GM21529 (cell line): Measurements from ENCODE around the gene ENPP6.
"Not testable (repeated sequence)": the region's sequence is repeated elsewhere in the genome, so short reads cannot be mapped to it uniquely, and the experiment has no call there.

Experiments
- ATAC-seq: cut with Tn5 transposase; IDR thresholded peaks from one replicate; pipeline ENCODE4 v1.9.1; 2021; ENCODE audit not compliant: unreplicated experiment

Gene ENPP6

DNA sequence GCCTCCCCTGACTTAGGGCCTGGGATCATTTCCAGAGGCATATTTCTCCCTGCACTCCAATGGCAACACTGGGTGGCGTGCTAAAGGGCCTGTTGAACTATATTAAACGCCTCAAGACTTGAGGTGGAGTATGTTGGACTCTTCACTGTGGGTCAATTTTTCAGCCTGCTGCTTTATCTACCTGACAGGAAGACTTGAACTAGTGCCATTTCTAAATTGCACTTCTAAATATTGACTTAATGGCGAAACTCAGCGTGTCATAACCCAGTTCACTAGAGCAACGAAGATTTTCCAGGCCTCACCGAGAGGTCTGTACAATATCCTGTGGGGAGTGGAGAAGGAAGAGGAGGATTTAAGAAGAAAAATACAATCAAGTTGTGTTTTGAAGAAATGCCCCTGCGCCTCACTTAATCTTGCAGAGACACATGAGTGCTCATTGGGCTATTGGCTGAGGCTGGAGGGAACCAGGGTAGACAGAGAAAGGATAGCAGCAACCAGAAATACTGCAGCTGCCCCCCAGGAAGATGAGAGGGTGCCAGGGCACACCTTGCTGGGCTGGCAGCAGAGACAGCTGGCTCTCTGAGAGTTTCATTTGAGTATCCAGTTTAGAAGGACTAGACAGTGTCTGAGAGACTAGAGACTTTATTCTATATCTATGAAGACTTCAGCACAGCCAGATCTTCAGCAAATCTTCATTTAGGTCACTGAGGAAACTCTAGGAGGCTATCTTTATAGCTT lies 67.4 kb downstream of the ENPP6 start:
- ATAC-seq = no peak

GRCh38 chr4:184148738-184149637 lies 68.7 kb downstream of the ENPP6 start:
- ATAC-seq = no peak

GRCh38 chr4:184147858-184148737 lies 69.6 kb downstream of the ENPP6 start:
- ATAC-seq = no peak

- no peak for ATAC-seq
These were observed 70.7 kb downstream of the ENPP6 start for GRCh38 chr4:184146951-184147350.

DNA sequence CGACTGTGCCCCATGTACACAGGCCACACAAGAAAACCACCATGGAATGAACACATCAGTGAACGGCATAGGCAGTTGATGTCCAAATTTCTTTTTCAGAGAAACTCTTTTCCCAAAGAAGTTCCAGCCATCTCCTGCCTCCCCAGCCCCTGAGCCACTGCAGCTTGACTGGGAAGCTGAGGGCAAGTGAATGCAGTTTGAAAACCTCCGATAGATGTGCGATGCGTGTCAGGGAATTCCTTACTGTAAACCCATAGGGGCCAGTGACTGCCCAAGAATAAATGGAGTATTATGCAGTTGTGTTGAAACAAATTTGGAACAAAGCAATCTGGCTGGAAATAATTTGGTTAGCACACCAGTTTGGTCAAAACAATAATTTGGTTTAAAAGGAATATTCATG lies 72.1 kb downstream of the ENPP6 start:
- ATAC-seq = no peak

GRCh38 chr4:184143770-184144564 lies 73.7 kb downstream of the ENPP6 start:
- ATAC-seq = no peak

DNA sequence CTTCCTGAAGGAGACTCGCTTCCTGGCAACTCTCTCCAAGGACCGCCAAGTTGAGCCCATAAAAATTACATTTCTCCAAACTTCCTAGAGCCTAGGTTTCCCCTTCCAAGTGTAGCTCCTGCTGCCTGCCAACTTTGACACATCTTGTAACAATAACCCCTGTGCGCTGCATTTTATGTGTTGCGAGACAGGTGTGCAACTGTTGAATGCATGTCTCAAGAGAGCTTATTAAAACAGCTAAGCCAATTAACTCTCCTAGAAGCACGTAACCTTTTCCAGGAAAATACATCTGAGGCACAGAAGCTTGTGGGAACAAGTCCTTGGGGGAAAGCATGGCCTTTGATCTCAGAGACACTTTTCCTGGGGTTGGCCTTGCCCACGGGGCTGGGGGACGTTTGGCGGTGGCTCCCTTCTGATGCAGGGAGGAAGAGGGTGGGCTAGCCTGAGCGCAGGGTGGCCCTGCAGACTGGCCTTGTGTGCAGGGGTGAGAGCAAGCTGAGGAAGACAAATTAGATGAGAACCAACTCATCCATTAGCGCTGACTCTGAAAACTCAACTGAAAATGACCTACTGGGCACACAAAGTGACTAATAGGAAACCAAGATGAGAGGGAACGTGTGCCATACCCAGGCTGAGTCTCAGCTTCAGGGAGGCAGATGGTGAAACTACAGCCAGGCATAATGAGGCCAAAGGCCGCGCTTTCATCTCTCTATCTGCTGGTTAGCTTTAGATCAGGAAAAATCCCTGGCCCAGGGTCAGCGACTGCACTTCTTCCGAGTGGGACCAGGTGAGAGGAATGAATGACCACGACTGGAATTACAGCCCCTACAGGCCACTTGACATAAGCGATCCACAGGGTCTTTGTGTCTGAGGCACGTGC lies 75.3 kb downstream of the ENPP6 start:
- ATAC-seq = no peak

DNA sequence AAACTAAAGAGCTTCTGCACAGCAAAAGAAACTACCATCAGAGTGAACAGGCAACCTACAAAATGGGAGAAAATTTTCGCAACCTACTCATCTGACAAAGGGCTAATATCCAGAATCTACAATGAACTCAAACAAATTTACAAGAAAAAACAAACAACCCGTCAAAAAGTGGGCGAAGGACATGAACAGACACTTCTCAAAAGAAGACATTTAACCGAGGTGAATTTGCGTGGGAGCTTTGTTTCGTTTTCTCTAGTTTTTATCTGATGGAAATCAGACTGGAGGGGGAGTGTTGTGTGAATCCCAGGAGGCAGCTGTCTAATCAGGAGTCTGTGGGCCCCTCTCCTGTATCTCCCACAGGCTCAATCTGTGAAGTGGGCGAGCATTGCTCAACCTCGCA lies 76.8 kb downstream of the ENPP6 start:
- ATAC-seq = not testable (repeated sequence)

GRCh38 chr4:184136525-184136924 lies 81.1 kb downstream of the ENPP6 start:
- ATAC-seq = no peak

DNA sequence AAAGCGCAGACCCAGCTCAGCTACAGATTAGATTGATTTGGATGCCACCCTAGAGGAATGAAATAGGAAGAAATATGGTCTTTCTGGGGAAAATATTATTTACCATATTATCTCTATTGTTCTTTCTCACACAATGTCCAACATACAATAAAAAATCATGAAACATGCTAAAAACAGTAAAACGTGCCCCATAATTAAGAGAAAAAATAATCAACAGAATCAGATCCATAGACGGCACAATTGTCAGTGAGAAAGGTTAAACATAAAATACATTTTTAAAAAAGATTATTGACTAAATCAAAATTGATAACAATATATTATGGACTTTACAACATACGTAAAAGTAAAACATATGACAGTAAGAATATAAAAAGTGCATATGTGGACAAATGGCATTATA lies 90.9 kb downstream of the ENPP6 start:
- ATAC-seq = no peak

DNA sequence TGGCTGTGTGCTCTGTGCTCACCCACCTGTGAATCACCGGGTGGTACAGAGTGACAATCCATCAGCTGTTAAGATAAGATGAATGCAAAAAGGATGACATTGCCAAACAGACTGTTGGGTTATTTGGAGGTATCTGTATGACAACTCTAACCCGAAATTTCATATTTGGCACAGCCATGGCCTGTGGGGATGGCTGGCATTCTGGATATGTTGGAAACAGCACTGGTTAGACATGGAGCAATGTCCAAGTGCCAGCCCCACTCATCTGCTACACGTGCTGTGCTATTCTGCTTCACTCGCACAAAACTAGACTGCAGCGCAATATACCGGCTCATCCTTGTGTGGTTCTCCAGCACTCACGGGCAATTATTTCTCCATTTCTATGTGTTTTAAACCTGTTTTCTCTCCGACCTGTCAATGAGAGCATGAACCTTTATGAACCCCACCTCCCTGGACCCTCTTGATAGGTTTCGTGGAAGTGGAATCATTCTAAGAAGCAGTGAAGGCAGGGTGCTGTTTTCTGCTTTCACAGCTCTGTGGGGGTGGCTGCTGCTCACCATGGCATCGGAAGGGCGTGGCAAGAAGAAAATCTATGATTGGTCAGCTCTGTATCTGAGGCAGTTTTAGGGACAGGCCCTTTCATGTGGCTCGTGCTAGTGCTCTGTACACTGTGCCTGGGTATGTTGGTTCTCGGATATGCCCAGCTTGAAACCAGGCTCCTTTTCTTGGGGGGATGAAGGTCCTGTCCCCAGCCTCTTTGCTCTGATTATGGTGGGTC lies 94.9 kb downstream of the ENPP6 start:
- ATAC-seq = no peak

DNA sequence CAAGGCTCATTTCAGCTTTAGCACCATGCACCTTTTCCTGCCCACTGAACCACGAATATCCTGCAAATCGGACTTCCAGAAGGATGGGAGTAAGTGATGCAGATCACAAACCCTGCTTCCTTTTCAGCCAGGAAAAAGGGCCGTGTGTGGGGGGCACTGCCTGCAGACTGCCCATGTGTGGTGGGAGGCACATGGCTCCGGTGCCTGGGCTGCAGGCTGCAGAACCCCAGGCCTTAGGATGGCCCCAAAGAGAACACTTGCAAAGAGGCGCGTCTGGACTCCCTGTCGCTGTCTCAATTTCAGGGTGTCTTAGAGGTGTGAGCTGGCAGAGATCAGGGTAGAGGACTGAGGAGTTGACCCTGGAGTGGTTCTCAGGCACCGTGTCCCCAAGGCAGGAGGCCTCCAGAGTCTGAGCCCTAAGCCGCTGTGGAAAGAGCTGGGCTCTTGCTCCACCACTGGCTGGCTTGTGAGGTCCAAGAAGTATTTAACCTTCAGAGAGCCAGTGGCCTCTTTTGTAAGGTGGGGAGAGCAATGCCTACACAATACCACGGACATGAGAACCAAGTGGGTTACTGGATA lies 97.0 kb downstream of the ENPP6 start:
- ATAC-seq = no peak

DNA sequence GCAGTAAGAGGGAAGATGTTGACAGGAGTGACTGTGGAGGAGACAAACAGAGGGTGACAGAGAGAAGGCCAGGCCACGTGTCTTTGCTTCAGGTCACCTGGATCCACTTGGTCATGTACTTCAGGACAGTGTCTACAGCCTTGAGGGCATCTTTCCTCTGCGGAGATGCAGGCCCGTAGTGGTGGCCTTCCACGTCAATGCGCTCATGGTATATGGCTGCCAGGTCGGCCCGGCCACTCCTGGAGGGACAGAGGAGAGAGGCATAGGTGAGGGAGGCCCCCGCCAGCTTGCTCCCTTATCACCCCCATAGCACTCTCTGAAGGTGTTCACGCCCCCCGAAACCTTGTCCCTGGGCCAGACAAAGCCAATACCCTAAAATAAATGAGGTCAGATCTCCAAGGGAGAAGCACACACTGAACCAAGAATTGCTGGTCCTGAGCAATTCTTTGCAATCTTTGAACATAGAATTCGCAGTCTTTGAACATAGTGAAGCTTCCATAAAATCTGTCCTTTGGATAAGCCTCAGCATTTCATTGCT lies 99.9 kb downstream of the ENPP6 start:
- ATAC-seq = no peak

DNA sequence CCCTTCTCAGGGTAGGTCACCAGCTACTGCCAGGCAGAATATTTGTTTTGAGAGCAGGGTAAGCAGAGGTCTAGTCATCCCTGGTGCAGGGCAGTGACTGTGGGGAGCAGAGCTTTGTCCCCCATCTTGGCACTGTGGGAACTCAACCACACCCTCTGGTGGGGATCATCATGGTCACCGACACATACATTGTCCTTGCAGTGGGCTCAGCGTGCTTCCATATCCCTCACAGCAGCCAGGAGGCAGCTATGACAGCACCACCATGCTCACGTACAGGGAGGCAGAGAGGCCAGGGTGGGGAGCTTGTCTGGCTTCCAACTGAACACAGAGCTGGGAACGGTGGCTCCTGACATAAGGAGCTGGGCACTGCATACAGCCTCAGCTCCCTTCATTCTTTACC lies 102.3 kb downstream of the ENPP6 start:
- ATAC-seq = no peak

GRCh38 chr4:184114431-184114830 lies 103.2 kb downstream of the ENPP6 start:
- ATAC-seq = no peak

DNA sequence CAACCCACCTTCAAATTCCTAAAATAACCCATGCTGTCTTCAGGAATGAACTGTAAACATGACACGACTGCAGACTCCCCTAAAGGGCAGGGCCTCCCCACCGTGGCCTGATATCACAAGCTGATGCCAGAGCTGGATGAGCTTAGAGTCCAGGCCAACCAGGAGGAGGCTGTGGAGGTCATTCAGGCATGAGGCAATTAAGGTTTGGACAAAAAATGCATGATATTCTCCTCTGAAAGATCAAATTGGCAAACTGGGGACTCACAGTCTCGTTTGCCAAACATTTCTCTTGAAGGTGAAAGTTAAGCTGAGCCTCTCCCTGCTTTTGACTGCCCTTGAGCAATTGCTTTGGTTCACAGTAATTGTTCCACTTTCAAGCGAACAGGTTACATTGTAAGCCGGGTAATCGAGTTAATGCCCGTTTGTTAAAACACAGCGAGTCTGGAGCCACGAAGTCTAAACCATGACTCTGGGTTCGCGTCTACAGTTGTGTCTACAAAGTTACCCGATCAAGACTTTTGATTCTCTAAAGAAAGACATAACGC lies 105.6 kb downstream of the ENPP6 start:
- ATAC-seq = no peak

DNA sequence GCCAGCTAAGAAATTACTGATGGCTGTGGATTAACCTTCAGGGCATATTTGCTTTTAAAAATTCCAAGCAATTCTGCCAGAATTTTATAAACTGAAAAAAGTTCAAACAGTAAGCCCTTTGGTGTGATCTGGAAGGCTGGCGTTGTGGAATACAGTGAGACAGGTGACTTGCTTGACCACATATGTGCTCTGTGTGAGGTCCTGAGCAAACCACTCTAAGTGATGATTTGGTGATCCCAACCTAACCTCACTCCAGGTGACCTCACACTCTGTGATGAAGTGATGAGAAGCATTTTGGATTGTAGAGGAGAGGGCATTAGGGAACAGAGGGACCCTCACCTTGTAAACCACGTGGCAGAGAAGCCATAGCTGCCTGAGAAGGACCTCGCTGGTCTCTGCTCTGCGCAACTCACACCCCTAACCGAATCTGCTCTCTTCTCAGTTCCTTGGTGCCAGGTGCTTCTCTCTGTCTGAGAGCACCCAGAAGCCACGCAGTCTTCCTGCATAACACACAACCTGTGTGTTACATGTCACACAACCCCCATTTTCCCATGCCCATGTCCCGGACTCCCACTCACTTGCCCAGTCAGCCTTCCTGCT lies 106.3 kb downstream of the ENPP6 start:
- ATAC-seq = no peak
